ENCODE results near the gene ARAF. TPM values are rescaled to one million over a fixed set of nuclear protein-coding genes. Genes with fewer than 3 reads are reported as not detected.

The ARAF gene
- total and polyA plus RNA-seq, 2 donors (not counting 1 experiment from before 2014, with no cell fraction given) = 14.4 to 40.9 TPM

DNA sequence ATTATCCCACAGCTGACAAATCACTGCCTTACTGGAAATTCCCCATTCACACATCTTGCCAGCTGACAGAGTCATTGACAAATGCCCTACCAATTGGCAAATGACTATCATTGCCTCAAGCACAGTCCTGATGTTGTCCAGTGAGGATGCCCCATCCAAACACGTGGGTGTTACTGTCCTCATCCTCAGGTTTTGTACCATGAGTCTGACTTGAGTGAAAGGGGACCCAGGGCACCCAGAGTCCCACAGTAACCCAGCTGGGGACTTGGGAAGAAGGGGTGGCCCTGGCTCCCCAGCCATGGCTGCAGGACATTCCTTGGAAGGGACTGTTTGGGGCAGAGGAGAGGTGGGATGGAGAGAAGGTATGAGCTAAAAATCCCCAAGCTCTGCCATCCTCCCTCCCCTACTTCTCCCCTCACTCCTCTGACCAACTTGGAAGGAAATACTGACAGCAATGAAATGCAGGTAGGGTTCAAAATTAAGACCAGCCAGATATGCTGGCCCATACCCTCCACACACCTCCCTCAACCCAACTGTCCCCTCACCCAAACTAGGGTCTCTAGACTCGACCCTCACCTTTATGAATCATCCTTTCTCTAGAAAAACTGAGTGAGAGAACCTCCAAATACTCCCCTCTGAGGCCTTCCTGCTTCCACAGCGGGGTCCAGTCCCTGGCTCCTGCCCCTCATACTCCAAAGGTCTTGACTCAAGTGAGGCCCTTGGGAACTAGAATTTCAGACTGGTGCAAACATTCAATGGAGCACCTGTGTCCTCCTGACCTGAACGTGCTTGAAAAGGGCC, 26.3 kb downstream of the ARAF start:
- no peak for DNase-seq (ENCODE audit: low read depth in 2 of 2)

GRCh38 chrX:47587906-47588735, 27.1 kb downstream of the ARAF start:
- Histone ChIP-seq H3K79me2 (ENCODE audit: control insufficient read depth, insufficient read depth, low read length) (peaks cover 17% of the 10 kb centered on the region), H3K4me2 (ENCODE audit: extremely low read depth, insufficient read depth, low read length) (no peak overlapping the region), H3K9ac (ENCODE audit: insufficient read depth, low read length) (no peak overlapping the region), H4K20me1 (ENCODE audit: control insufficient read depth, extremely low read depth, insufficient read depth, low read length) (no peaks in the 10 kb centered on the region), H3K4me1 (ENCODE audit: control insufficient read depth, extremely low read depth, insufficient read depth, low read length) (no peaks in the 10 kb centered on the region), H3K9me3 (ENCODE audit: control insufficient read depth, insufficient read depth, low read depth, low read length) (no peaks in the 10 kb centered on the region), H3K27me3 (ENCODE audit: control insufficient read depth, insufficient read depth, low read length) (no peaks in the 10 kb centered on the region), H2AFZ (ENCODE audit: low read length) (no peak overlapping the region), H3K4me3 (replicated peaks in 1 of 4; ENCODE audit: control extremely low read depth in 1 of 4, insufficient read depth in 1 of 4, low read depth in 3 of 4, low read length in 4 of 4) (no peak overlapping the region), H3K27ac (ENCODE audit: insufficient read depth, low read length) (no peak overlapping the region), H3K36me3 (ENCODE audit: control insufficient read depth, insufficient read depth, low read length) (peaks cover 3% of the 10 kb centered on the region)
- no peak for TF ChIP-seq EZH2 (IDR thresholded peaks at IDR 0.05; ENCODE audit: low read length, missing control alignments)
- TF ChIP-seq, protein P1, sequence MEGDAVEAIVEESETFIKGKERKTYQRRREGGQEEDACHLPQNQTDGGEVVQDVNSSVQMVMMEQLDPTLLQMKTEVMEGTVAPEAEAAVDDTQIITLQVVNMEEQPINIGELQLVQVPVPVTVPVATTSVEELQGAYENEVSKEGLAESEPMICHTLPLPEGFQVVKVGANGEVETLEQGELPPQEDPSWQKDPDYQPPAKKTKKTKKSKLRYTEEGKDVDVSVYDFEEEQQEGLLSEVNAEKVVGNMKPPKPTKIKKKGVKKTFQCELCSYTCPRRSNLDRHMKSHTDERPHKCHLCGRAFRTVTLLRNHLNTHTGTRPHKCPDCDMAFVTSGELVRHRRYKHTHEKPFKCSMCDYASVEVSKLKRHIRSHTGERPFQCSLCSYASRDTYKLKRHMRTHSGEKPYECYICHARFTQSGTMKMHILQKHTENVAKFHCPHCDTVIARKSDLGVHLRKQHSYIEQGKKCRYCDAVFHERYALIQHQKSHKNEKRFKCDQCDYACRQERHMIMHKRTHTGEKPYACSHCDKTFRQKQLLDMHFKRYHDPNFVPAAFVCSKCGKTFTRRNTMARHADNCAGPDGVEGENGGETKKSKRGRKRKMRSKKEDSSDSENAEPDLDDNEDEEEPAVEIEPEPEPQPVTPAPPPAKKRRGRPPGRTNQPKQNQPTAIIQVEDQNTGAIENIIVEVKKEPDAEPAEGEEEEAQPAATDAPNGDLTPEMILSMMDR (conservative IDR thresholded peaks at IDR 0.05 in 1 of 2, IDR thresholded peaks at IDR 0.05 in 1 of 2; ENCODE audit: low read depth in 1 of 2, low read length in 2 of 2) = no peak
- no peak for DNase-seq (ENCODE audit: low read depth in 2 of 2)

More for the DNA sequence above, 26.3 kb downstream of the ARAF start:
- Histone ChIP-seq H3K4me2 (ENCODE audit: extremely low read depth, insufficient read depth, low read length) (no peak overlapping the region), H2AFZ (ENCODE audit: low read length) (no peak overlapping the region), H3K36me3 (ENCODE audit: control insufficient read depth, insufficient read depth, low read length) (peaks cover 3% of the 10 kb centered on the region), H3K79me2 (ENCODE audit: control insufficient read depth, insufficient read depth, low read length) (peaks cover 25% of the 10 kb centered on the region), H3K4me3 (replicated peaks in 1 of 4; ENCODE audit: control extremely low read depth in 1 of 4, insufficient read depth in 1 of 4, low read depth in 3 of 4, low read length in 4 of 4) (no peak overlapping the region), H4K20me1 (ENCODE audit: control insufficient read depth, extremely low read depth, insufficient read depth, low read length) (no peaks in the 10 kb centered on the region), H3K9ac (ENCODE audit: insufficient read depth, low read length) (no peak overlapping the region), H3K4me1 (ENCODE audit: control insufficient read depth, extremely low read depth, insufficient read depth, low read length) (no peaks in the 10 kb centered on the region), H3K27me3 (ENCODE audit: control insufficient read depth, insufficient read depth, low read length) (no peaks in the 10 kb centered on the region), H3K27ac (ENCODE audit: insufficient read depth, low read length) (no peak overlapping the region), H3K9me3 (ENCODE audit: control insufficient read depth, insufficient read depth, low read depth, low read length) (no peaks in the 10 kb centered on the region)
- TF ChIP-seq, protein P1 (conservative IDR thresholded peaks at IDR 0.05 in 1 of 2, IDR thresholded peaks at IDR 0.05 in 1 of 2; ENCODE audit: low read depth in 1 of 2, low read length in 2 of 2) = no peak
- no peak for TF ChIP-seq EZH2 (IDR thresholded peaks at IDR 0.05; ENCODE audit: low read length, missing control alignments)

- Histone ChIP-seq H3K9me3 (ENCODE audit: control insufficient read depth, insufficient read depth, low read depth, low read length) (no peaks in the 10 kb centered on the region), H3K4me3 (replicated peaks in 1 of 4; ENCODE audit: control extremely low read depth in 1 of 4, insufficient read depth in 1 of 4, low read depth in 3 of 4, low read length in 4 of 4) (no peak overlapping the region), H3K4me1 (ENCODE audit: control insufficient read depth, extremely low read depth, insufficient read depth, low read length) (no peaks in the 10 kb centered on the region), H2AFZ (ENCODE audit: low read length) (no peak overlapping the region), H3K36me3 (ENCODE audit: control insufficient read depth, insufficient read depth, low read length) (no peaks in the 10 kb centered on the region), H3K79me2 (ENCODE audit: control insufficient read depth, insufficient read depth, low read length) (no peaks in the 10 kb centered on the region), H4K20me1 (ENCODE audit: control insufficient read depth, extremely low read depth, insufficient read depth, low read length) (no peaks in the 10 kb centered on the region), H3K9ac (ENCODE audit: insufficient read depth, low read length) (no peak overlapping the region), H3K27ac (ENCODE audit: insufficient read depth, low read length) (no peak overlapping the region), H3K4me2 (ENCODE audit: extremely low read depth, insufficient read depth, low read length) (no peak overlapping the region), H3K27me3 (ENCODE audit: control insufficient read depth, insufficient read depth, low read length) (no peaks in the 10 kb centered on the region)
- TF ChIP-seq, protein P1 (conservative IDR thresholded peaks at IDR 0.05 in 1 of 2, IDR thresholded peaks at IDR 0.05 in 1 of 2; ENCODE audit: low read depth in 1 of 2, low read length in 2 of 2) = no peak
- TF ChIP-seq EZH2 (IDR thresholded peaks at IDR 0.05; ENCODE audit: low read length, missing control alignments) = no peak
- DNase-seq (ENCODE audit: low read depth in 2 of 2) = no peak
Measured at GRCh38 chrX:47590984-47591383, 30.0 kb downstream of the ARAF start.

All from fibroblast of lung (primary cell).